GM21576 (cell line): Measurements from ENCODE around the gene DUSP21.
"Not testable (repeated sequence)": the region's sequence is repeated elsewhere in the genome, so short reads cannot be mapped to it uniquely, and the experiment has no call there.

Source experiments
- ATAC-seq: cut with Tn5 transposase; IDR thresholded peaks from one replicate; pipeline ENCODE4 v1.9.1; 2021; ENCODE audit warnings: mild to moderate bottlenecking, moderate library complexity; ENCODE audit not compliant: unreplicated experiment

DUSP21 gene

DNA sequence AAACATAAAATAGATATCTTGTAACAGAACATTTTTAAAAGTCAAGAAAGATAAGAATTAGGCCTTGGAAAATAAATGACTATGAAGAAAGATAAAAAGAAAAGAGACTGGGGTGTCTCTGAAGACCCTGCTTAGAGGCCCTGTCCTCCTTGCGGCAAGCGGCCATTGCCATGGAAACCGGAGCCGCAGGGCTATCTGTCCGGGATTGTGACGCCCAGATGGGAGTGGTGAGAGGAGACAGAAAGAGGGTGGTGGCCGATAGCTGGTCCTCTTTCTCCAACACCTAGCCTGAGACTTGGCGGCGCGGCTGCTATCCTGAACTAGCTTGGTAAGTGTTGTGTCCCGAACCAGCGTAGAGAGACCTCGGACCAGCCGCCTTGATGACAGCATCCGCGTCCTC, at the start of gene DUSP21:
Gene DUSP21 (plus strand): TSS at position 269 of the 400 bp plus-strand sequence. CDS start 112 bp downstream, at position 381.
- no peak for ATAC-seq

DNA sequence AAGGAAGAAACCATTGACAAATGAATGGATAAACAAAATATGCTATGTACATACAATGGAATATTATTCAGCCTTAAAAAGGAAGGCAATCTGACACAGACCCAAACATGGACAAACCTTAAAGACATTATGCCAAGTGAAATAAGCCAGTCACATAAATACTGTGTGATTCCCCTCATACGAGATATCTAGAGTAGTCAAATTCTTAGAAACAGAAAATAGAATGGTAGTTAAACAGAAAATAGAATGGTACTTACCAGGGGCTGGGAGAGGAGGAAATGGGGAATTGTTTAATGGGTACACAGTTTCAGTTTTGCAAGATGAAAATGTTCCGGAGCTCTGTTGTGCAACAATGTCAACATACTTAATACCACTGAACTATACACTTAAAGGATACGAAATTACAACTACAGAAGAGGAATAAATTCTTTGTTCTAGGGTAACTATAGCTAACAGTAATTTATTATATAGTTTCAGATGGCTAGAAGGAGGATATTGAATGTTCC, 47.8 kb upstream of the DUSP21 start:
- ATAC-seq = no peak

DNA sequence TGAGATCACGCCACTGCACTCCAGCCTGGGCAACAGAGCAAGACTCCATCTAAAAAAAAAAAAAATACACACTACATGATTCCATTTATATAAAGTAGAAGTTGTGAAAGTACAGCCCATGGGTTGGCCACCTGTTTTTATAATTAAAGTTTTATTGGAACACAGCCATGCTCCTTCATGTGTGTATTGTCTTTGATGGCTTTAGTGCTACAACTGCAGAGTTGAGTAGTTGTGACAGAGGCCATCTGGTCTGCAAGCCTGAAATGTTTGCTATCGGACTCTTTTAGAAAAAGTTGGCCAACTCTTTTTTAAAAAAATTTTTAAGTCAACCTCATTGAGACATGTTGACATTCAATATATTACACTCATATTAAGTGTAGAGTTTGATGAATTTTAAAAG, 41.2 kb upstream of the DUSP21 start:
- ATAC-seq = no peak

DNA sequence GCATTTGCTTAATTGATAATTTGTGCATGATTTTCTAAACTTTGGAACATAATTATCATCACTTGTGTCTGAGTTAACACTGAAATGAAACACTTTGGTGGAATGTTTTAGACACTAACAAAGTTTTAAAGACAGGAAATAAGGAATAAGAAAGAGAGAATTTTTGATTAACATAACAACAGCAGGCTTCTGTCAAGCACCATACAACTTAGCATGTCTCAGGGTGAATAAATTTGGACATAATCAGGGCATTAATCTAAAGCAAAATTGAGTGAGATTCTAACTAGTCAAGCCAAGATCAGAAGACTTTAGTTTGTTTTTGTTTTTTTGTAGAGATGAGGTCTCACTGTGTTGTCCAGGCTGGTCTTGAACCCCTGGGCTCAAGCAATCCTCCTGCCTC, 28.1 kb upstream of the DUSP21 start:
- no peak for ATAC-seq

DNA sequence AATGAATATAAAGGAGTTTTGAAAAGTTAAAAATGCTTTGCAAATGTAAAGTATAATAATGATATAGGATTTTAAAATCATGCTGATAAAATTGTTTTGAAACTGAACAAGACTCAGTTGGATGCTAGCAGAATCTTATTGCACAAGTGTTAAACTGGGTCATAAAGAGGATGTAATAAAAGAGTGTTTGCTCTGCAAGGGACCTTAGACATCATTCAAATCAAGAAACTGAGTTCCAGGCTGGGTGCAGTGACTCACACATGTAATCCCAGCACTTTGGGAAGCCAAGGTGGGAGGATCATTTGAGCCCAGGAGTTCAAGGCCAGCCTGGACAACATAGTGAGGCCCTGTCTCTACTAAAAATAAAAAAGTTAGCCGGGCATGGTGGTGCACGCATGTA, 27.5 kb upstream of the DUSP21 start:
- no peak for ATAC-seq

DNA sequence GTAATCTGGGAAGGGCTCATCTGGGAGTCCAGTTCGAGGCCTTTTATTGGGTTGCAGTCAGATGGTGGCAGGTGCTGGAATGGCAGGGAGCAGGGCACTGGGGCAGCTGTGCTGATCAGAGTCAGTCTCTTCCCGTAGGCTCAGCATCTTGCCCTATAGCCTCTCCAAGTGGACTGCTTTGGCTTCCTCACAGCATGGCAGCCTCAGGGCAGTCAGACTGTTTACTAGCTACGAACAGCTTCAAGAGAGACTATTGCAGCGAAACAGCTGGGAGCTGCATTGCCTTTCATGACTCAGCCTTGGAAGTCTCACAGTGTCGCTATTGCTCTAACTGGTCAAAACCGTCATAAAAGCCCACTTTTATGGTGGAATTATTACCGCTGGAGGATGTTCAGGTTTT, 26.8 kb upstream of the DUSP21 start:
- ATAC-seq = no peak

DNA sequence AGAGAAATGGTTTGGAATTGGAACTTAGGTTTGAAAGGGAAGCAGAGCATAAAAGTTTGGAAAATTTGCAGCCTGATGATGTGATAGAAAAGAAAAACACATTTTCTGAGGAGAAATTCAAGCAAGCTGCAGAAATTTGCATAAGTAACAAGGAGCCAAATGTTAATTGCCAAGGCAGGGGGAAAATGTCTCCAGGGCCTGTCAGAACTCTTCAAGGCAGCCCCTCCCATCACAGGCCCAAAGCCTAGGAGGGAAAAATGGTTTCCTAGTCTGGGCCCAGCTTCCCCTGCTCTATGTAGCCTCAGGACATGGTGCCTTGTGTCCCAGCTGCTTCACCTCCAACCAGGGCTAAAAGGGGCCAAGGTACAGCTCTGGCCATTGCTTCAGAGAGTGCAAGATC, 21.2 kb upstream of the DUSP21 start:
- no peak for ATAC-seq

DNA sequence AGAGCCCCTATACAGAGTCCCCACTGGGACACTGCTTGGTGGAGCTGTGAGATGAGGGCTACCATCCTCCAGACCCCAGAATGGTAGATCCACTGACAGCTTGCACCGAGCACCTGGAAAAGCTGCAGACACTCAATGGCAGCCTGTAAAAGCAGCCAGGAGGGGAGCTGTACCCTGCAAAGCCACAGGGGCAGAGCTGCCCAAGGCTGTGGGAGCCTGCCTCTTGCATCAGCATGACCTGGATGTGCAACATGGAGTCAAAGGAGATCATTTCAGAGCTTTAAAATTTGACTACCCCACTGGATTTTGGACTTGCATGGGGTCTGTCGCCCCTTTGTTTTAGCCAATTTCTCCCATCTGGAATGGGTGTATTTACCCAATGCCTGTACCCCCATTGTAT, 20.6 kb upstream of the DUSP21 start:
- not testable (repeated sequence) for ATAC-seq

DNA sequence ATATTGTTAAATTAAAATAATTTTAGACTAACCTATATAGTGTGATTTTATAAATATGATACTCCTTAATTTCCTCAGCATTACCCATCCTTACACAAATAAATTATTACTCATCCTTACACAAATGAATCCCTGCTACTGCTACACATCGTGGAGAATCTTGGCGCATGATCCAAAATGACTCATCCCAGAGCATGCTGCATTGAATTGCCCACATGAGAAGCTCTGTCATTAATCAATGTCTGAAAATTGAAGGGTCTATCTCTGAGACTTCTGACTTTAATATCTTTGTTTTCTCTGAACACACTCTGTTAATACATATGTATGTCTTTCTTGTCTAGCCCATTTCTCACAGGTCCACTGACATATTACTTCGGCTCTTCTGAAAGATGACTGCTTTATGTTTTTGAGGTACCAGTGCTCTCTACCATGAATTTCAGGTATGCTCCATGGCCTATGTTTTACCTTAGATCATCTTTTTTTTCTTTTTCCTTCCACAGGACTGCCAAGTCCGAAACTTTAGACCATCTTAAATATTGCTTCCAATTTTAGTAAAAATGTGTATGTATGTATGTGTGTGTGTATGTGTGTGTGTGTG, 15.7 kb upstream of the DUSP21 start:
- ATAC-seq = no peak

DNA sequence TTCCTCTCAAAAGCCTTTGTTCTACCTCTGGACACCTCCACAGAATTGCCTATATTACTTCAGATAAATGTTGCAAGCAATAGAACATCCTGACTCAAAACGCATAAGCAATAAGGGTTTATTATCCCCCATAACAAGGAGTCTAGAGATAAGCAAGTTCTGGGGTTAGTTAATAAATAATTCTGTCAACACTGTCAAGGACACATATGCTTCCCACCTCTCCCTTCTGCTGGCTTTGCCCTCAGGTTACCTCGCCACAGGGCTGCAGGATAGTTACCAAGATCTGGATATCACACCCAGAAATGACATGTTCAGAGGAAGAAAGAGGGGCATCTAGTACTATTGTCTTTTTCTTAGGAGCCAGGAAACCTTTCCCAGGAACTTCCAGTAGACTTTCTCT, 14.0 kb upstream of the DUSP21 start:
- no peak for ATAC-seq

DNA sequence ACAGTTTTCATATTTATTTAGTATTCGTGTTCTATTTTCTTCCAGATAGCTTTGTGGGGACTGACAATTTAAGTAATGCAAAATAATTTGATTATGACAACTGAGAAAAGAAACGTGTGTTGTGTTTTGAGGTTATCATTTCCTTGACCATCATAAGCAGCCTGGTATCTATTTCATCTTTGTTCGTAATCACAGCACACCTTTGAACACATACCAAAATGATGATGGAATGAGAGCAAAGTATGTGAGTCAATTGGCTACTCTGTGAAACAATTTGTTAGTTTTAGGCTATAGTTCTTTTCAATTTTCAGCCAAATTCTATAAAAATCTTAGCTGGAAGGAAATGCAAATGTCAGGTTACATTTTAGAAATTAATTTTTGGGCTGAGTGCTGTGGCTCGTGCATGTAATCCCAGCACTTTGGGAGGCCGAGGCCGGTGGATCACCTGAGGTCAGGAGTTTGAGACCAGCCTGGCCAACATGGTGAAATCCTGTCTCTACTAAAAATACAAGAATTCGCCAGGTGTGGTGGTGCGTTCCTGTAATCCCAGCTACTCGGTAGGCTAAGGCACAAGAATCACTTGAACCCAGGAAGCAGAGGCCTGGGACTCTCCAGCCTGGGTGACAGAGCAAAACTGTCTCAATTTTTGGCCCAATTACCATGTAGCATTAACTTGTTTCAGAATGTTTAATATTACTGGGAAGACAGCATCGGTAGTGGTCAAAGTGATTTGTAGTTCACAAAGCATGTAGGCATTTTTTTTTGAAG, 1.1 kb upstream of the DUSP21 start:
- no peak for ATAC-seq

DNA sequence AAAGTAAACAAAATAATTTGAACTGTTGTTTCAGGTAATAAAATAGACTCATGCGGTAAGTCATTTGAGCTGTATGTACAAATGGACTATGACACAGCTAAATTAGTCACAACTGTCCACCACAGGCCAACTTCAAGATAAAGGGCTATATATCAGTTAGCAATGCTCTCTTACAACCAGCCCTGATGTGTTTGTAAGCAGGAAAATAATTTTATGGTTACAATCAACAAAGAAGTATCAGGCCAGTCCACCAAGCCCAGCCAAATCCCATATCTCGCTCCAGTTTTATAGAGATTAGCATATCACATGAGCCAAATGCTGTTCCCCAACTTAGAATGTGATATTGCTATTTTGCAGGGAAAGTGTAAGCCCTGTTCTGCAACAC, 511 bp upstream of the DUSP21 start:
- no peak for ATAC-seq

DNA sequence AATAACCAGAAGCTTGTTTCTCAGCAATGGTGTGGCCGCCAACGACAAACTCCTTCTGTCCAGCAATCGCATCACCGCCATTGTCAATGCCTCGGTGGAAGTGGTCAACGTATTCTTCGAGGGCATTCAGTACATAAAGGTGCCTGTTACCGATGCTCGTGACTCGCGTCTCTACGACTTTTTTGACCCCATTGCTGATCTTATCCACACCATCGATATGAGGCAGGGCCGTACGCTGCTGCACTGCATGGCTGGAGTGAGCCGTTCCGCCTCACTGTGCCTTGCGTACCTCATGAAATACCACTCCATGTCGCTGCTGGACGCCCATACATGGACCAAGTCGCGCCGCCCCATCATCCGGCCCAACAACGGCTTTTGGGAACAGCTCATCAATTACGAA, 383 bp downstream of the DUSP21 start:
- ATAC-seq = no peak

DNA sequence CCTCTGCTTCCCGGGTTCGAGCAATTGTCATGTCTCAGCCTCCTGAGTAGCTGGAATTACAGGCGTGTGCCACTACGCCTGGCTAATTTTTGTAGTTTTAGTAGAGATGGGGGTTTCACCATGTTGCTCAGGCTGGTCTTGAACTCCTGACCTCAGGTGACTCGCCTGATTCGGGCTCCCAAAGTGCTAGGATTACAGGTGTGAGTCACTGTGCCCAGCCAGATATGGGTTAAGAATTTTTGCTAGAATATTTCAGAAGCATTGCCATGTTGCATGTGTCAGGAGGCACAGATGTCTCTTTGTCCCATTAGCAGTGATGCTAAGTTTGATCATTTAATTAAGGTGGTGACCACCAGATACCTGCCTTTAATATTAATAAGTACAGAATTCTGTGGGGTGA, 7.1 kb downstream of the DUSP21 start:
- not testable (repeated sequence) for ATAC-seq

DNA sequence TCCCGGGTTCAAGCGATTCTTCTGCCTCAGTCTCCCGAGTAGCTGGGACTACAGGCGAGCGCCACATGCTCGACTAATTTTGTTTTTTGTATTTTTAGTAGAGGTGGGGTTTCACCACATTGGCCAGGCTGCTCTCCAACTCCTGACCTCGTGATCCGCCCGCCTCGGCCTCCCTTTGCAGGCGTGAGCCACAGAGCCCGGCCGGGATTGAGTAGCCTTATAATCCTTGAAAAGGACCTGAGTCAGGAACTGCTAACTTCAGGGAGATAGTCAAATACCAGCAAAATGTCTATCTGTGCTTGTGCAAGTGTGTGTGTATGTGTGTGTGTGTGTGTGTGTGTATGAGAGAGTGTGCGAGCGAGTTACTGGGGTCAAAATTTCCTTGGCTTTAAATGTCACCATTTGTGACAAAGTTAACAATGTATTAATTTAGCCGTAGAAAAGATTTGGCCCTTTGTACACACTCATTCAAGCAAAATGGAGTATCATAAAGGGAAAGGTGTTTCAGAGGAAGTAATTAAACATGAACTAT, 27.4 kb downstream of the DUSP21 start:
- ATAC-seq = no peak

DNA sequence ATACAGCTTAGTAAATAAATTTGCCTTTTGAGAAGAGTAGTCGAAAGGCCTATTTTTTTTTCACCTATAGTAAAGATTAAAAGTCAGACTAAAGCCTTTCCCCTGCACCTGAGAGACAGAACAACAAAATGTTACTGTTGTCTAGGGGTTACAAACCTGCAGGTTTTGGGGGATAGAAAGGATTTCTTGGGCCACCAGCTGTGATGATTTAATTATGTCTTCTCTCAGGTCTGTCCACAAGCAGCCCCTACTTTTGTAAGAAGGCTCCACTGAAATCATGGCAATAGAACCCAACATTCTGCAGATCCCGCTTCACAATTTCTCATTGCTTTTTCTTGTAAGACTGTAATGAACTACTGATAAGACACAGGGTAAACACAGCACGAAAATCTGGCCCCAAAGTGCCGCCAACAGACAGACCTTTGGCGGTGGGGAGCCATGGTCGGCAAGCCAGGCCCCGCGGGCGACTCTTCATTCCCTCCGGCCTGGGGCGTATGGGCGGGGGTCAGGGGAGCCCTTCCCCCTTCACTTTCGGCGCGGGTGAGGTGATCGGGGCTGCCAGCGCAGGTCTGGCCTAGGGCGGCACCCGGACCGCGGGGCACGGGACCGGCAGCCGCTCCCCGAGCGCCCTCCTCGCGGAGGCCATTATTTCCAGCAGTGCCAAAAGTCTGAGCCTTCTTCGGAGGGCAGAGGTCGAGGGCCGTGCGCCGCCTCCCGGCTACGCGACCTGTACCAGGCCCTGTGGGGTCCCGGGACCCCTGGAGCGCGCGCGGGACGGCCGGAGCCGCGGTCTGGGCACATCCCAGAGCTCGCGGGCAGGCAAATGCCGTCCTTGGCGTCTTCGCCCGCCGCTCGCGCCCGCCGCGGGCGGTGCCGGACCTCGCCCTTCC, 28.4 kb downstream of the DUSP21 start:
- ATAC-seq = peak; percentile 19

DNA sequence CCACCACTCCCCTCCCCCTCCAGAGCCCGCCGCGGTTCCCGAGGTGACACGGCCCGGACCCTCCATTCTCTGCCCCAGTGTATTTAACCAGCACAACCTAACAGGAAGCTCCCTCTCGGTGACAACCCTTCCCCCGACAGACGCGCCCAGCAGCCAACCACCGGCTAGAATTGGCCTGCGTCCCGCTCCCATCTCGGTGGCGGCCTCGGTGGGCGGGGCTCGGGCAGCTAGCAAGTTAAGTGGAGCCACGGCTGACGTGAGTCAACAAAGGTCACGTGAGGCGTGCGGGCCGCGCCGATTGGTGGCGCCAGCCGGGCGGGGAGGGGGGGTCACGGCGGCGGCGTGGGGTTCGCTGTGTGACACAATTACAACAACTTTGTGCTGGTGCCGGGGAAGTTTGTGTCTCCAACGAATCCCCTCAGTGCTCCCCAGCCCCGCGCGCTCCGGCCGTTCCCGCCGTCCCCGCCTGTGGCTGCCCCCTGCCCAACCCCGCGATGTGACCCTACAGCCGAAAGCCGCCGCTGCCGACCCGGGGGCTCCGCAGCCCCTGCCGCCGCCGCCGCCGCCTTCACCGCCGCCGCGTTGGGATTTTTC, 29.1 kb downstream of the DUSP21 start, which contains the start of gene KDM6A:
Gene KDM6A (plus strand): TSS at position 368 of the 594 bp plus-strand sequence. CDS start 364 bp downstream, outside the sequence.
- ATAC-seq = peak; percentile 90

DNA sequence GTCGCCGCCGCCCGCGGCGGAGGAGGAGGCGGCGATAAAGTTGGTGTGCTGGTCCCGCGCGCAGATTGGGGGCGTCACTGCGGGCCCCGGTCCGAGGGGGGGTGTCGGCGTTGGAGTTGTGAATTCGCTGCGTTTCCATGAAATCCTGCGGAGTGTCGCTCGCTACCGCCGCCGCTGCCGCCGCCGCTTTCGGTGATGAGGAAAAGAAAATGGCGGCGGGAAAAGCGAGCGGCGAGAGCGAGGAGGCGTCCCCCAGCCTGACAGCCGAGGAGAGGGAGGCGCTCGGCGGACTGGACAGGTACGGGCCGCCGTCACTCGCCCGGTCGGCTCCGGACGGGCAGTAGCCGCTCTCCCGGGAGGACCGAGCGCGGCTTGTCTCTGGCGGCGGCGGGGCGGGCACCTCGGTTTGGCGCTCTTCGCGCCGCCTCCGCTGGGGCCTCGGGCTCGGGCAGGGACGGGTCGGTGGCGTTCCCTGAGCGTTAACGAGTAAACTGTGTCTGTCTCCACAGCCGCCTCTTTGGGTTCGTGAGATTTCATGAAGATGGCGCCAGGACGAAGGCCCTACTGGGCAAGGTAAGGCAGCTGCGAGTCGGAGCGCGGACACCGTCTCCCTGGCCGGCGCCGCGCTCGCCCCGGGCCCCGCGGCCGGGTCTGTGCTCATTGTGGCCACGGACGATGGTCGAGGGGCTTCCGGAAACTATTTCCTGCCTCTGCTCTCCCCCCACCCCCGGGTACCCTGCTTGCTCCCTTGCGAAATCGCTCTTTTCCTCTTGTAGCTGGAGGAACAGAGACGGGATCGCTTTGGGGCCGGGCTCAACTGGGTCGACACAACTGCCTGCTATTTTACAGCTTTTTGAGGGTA, 29.8 kb downstream of the DUSP21 start:
- no peak for ATAC-seq

DNA sequence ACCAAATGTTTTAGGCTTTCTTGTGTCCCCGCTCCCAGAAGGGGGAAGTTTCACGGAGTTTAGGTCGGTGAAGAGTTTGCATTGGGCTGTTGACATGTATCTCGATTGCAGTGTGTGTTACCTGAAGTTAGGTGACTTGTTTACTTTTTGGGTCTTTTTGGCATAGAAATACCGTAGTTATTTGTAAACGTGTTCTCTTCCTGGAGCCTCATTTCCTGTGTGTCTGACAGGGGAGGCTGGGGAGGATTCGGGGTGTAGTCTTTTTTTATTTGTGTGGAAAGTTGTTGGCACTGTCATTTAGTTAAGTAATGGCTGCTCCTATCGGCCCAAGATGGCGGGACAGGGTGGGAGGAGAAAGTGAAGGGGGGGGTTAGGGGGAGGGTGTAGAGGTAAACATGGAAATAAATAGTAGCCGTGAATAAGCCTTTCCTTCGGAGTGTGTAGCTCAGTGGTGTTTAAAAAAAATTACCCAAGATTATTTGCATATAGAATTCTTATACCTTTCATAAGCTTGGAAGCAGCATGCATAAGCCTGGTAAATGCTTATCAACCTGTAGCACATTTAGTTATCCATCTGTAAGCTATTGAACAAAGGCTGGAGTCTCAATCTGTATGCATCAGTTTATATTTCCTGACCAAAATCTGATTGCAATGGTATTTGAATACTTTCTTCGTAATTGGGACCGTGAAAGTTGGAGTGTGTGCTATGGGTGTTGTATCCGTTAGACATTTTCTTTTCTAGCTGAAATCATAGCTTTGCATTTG, 30.8 kb downstream of the DUSP21 start:
- no peak for ATAC-seq
